Measurements from ENCODE around the gene MAGEB3.

Gene MAGEB3

DNA sequence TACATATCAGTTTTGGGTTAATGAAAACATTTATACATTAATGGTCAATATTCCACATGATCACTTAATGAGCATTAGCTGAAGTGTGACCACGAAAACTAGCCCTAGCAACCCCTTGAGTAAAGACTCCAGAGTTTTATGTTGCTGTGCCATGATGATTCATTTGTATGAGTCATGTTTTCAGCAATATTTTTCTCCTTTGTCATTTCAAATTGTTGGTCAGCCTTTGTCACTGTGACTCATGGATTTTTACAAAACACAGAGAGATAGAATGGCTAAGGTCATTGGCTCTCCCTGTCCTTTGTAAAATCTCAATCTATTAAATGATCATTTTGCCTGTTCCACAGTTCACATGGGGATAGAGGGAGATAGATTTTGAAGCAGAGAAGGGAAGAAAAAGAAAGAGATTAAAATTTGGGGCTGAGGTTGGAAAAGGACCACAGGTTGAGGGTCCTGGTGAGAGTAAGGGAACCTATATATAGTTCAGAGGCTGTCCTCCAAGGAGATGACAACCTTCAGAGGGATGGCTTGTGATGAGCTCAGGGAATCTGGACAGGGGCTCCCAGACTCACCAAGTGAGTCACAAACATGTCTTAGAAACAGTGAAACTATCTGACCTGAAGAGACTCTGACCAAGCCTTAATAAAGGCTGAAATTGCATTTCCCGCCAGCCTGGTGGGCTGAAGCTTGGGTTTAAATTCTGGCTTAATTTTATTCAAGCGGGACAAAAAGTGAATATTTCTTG lies 53.2 kb downstream of the MAGEB3 start:
- no peak for TF ChIP-seq CTCF (conservative IDR thresholded peaks at IDR 0.05; ENCODE audit: control insufficient read depth, insufficient read depth, low read depth, low read length)
- DNase-seq (ENCODE audit: low read depth): peak; percentile 95

More for the DNA sequence above, 53.2 kb downstream of the MAGEB3 start:
- no peak overlapping the region for H3K4me3 ChIP-seq (ENCODE audit: control insufficient read depth, low read depth, low read length)
